Urothelium cell line (cell line): ENCODE data around the gene KCNF1.

Experiments used
- DNase-seq: peaks from one replicate; pipeline ENCODE4 v3.0.0; 2011; ENCODE audit warnings: low spot score, mixed read lengths
- FAIRE-seq: peaks from 2 replicates; lab custom pipeline; 2011; peaks lifted over from hg19 to GRCh38; lab: Jason Lieb, UNC

KCNF1 gene, protein sequence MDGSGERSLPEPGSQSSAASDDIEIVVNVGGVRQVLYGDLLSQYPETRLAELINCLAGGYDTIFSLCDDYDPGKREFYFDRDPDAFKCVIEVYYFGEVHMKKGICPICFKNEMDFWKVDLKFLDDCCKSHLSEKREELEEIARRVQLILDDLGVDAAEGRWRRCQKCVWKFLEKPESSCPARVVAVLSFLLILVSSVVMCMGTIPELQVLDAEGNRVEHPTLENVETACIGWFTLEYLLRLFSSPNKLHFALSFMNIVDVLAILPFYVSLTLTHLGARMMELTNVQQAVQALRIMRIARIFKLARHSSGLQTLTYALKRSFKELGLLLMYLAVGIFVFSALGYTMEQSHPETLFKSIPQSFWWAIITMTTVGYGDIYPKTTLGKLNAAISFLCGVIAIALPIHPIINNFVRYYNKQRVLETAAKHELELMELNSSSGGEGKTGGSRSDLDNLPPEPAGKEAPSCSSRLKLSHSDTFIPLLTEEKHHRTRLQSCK

DNA sequence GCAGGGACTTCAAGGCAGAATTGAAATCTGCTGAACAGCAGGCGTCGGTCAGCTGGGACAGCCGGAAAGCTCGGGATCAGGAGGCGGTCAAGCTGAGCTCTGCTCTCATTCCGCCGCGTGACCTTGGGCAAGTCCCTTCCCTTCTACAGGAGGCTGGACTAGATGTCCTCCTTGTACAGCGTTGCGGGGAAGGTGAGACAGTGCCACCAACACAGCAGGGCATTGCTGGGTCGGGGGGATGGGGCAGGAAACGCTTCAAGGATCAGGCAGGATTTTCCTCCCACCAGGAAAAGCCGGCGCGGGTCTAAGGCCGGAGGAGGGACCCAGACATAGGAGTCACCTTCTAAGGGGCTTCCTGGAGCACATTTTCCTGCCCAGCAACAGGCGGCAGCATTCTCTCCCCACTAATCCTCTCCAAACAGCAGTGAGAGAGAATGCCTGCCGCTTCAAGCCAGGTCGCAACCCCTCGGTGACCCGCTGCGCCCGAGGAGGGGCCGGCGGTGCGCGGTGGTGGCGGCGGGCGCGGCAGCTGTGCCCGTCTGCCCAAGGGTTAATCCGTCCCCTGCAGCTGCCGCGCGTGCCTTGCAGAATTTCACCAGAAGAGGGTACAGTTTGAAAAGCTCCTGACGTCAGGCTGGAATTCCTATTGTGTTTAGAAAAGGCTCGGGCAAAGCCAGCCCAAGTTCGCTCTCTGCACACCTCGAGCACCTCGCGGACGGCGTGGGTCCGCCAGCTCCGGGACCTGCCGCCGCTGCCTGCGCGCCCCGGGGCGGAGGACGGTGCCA, at the start of gene KCNF1:
Gene KCNF1 (plus strand): TSS at position 644 of the 785 bp plus-strand sequence. CDS start 493 bp downstream, outside the sequence.
- DNase-seq: peak; percentile 86
- peak; percentile 48 for FAIRE-seq

DNA sequence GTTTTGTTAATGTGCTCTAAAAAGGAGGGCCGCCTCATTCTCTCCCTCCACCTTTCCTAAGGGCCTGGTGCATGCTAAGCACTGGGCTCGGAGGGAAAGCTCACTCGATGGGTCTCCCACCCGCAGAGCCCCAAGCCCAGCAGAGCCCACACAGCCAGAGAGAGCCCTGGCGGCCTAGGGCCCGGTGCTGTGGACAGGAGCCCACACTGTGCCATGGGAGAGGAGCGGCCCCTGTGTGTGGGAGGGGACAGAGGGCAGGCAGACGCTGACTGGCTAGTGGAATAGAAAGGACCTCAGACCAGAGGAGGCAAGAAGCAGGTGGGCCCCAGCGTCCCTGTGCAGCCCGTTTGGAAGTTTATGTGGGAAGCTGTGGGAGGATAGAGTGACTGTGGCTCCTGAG, 49.4 kb upstream of the KCNF1 start:
- FAIRE-seq: no peak
- no peak for DNase-seq

DNA sequence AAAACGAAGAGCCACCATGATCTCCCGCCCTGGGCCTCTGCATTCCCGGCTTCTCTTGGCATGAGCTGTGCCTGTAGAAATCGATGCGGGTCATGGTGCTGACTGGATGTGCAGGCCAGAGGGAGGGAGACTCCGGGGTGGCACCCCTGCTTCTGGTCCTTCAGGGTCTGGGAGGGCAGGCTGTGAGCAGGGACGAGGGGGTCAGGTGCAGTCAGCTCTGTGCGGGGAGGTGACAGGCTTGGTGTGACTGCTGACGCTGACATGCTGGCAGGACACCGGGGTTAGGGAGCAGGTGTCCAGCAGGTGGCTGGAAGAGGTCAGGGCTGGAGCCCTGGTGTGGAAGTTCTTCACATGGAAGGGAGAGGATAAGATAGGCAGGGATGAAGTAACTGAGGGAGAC, 48.7 kb upstream of the KCNF1 start:
- no peak for DNase-seq

DNA sequence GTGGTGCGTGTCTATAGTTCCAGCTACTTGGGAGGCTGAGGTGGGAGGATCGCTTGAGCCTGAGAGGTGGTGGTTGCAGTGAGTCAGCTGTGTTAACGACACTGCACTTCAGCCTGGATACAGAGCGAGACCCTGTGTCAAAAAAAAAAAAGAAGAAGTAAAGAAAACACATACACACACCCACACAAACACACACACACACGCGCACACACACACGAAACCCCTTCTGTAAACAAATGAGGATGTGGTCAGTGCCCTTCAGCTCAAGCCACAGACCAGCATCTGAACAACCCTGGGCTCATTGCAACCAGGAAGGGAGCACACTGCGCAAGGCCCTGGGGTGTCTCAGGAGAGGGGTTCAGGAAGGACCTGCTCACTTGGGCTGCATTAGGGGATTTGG, 47.9 kb upstream of the KCNF1 start:
- FAIRE-seq (no peak), DNase-seq (no peak)

More for the DNA sequence above, 48.7 kb upstream of the KCNF1 start:
- no peak for FAIRE-seq

DNA sequence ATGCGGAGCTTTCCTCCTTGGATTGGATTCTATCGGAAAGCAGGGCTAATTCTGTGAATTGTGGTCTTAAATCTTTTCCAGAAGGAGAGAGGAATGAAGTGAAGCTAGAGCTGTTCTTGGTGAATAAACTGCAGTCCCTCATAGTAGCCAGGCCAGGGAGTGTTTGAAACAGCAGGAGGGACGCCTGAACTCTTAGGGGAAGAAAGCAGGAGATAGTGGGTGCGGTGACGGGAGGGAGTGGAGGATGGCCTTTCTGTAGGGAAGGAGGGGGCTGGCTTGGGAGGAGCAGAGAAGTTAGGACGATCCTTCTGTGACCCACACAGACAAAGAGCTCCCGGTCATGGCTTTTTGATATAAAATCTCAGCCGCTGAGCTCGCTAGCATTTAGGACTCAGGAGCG, 47.5 kb upstream of the KCNF1 start:
- FAIRE-seq (no peak), DNase-seq (no peak)

DNA sequence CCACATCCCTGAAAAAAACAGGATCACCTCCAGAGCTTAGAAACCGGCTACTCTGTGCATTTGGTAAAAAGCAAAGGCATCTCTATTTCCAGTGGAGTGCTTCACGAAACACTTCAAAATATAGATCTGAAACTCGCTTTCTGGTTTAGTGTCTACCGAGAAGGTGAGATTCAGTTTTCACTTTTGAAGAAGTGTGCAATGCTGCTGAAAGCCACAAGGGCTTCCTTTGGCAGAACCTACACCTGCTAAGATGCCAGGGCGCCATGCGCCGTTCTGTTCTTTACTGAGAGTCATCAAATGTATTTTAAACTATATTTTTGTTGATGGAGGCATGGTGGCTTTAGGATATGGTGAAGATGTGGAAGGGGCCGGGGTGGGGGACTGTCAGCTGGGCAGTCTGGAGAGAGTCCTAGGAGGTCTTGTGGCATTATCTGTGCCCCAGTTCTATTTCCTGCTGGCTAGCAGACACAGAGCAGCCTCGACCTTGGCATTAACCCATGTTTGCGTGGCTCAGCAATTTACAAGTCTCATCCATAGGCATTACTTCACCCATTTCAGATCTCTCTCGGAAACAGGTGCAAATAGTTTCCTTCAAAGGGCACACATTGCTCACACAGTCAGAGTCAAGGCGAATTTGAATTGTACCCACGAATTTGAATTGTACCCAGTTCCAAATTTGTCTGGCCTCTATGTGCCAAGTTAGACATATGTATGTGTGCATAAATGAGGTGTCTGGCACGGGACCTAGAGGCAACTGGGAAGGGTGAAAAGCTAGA, 46.7 kb upstream of the KCNF1 start:
- FAIRE-seq (no peak), DNase-seq (no peak)

DNA sequence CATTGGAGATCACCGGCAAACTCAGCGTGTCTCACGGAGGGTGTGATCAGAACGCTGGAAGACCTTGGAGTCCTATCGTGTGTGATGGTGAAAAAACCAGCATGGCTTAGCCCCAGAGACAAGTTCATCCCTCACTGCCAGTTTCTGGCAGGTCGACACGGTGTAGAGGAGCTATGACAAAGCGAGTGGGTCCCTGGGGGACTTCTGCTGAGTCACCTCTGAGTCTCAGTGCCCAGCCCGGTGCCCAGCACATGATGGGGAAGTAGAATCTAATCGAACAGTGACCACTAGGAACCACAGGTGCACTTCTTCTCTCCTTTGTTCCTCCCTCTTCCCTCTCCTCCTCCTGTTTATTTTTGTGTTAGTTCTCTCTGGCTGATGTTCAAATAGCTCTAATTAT, 45.9 kb upstream of the KCNF1 start:
- DNase-seq (no peak), FAIRE-seq (no peak)

DNA sequence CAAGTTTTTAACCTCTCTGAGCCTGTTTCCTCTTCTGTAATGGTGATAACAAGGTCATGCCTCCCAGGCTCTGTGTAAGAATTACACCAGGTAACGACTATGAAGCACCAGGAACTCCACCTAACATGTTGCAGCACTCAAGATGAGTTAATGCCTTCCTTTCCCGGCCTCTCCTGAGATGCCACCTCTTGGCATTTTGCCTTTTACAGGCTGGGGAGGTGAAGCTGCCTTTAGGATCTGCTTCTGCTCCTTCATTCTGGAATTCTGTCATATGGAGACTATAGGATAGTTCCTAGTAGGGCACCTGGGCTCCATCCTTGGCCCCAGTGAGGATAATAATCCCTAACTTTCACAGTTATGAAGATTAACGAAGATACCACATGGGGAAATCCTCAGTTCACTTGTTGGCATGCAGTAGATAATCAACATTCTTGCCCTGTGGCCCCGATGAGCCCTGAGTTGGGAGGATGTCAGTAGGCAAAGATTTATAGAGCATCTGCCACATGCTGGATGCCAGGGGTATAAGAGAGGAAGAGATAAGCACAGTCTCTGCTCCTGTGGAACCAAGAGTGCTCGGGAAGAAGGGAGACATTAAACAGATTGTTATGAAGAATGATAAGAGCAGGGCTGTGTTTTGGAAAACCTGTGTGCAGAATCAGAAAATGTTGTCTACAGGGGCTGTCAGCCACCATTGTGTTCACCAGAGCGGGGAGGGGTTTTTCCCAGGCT, 43.9 kb upstream of the KCNF1 start:
- no peak for FAIRE-seq

DNA sequence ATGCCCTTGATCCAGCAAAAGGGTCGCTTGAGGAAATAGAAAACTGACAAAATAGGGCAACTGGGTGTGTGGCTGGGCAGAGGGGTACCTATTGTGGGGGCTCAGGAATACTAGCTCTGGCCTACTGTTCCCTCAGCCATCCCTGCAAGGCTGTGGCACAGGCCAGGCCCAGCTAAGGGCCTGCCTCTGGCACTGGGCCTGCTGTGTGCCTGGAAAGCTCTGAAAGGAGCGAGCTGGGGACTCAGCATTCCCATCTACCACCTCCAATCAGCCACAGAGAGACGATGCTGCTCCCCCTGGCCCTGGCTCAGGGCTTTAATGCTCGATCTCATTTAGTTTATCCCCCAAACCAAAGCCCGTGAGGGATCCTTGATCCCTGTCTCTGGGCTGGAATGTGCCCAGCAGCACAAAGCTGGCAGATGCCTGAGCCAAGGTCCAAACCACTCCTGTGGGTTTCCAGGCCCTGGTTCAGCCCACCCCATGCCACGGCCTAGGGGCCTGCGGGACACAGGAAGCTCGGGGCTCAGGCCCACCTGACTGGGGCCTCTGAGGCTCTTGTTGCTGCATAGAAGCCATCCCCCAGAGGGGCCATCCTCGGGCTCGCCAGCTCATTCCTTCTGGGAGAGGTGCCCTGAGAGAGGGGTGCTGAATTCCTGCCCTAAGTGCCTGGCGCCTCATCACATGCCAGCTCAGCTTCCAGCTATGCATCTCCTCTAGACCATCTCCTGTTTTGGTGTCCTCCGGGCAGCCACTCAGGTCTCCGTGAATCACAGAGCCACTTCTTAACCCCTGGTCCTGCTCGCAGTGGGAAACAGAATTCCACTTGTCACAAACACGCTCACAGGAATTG, 43.0 kb upstream of the KCNF1 start:
- FAIRE-seq: no peak
- DNase-seq: peak; percentile 57

More for the DNA sequence above, 43.9 kb upstream of the KCNF1 start:
- DNase-seq: no peak

DNA sequence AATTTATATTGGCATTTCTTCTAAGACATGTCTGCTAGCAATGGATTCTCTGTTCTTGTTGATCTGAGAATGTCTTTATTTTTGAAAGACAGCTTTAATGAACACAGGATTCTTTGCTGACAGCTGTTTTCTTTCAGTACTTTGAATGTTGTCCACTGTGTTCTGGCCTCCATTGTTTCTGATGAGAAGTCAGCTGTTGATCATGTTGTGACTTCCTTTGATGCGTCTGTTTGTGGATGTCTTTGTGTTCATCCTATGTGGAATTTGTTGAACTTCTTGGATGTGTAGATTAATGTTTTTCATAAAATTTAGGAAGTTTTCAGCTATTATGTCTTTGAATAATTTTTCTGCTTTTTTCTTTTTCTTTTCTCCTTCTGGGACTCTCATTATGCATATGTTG, 39.8 kb upstream of the KCNF1 start:
- FAIRE-seq (no peak), DNase-seq (no peak)

DNA sequence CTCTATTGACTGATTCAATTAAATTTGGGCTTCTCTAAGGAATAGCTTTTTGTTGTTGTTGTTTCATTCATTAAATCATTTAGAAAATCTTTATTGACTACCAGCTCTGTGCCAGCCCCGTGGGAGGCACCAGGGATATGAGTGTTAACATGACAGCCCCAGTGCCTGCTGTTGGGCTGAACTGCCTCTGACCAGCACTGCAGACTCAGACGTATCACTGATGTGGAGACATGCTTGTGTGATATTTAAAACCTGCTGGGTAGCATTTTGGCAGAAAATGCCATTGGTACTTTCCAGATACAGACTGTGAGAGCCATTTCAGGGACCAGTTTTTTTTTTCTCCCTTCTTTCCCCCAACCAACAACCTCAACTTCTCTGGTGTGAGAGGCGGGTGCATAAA, 38.6 kb upstream of the KCNF1 start:
- FAIRE-seq (no peak), DNase-seq (no peak)

DNA sequence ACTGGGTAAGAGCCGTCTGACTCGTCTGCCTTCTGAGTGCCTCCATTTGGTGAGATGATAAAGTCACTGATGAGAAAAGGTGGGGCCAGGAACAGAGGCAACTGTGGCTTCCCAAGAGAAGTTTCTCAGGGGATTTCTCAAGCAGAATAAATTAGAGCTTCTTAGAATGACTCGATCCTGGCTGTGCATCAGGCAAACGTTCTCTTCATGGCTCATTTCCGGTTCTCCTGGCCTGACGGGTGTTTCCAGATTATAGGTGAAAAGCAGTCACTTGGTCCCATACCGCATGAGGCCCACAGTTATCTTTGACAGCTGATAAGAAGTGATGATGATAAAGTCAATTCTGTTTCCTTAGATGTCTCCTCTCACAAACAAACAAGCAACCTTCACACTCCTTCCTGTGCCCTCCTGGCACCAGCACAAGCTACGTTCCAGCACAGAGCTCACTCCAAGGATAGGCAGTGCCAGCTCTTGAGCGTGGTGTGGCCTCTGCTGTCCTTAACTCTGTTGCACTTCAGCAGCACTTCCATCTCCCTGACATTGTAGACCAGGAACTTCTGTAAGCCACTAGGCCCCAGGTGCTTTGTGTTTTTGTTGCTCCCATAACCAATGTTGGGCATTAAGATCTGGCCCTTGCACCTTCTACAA, 37.8 kb upstream of the KCNF1 start:
- no peak for DNase-seq
- FAIRE-seq: no peak

DNA sequence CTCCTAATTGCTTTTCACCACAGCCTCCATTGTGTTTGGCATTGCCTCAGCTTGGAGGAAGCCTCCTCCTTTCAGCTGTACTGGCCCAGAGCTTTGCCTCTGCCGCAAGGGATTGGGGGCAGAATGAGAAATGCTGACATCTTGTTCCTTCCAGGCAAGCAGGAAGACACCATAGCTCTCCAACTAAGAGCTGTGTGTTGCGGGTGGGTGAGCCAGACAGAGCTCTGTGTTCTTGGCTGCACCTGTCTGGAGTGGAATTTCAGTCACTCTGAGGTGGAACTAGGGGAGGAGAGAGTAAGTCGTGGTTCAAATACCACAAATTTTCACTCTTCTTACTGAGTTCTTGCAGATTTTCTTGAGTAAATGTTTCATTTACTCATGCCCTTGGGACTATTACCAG, 36.6 kb upstream of the KCNF1 start:
- FAIRE-seq: no peak

DNA sequence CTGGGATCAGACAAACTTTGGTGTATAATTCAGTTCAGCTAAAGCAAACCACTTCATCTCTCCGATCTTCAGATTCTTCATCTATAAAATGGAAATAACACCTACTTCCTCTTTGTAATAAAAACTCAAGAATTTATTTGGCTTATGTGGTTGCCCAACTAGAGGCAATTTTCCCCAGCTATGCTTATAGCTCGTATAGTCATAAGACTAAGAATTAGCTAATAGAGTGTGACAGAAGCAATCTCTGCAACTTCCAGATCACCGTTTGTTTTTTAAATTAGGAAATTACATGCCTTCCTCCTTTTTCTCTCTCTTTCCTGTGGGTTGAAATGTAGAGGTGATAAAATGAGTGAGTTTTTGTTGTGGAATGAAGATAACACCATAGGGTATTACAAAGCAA, 35.3 kb upstream of the KCNF1 start:
- FAIRE-seq (no peak), DNase-seq (no peak)

More for the DNA sequence above, 36.6 kb upstream of the KCNF1 start:
- no peak for DNase-seq

DNA sequence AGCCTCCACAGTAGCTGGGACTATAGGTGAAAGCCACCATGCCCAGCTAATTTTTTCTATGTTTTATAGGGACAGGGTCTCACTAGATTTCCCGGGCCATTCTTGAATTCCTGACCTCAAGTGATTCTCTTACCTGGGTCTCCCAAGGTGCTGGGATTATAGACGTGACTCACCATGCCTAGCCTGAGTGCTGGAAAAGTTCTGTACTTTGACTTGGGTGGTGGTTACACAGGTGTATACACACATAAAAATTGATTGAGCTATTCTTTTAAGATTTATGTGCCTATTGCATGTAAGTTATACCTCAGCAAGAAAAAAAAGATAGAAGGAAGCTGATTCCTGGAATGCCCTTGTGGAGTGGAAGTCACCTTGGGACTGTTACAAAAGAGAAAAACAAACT, 34.8 kb upstream of the KCNF1 start:
- DNase-seq: no peak
- FAIRE-seq: no peak

DNA sequence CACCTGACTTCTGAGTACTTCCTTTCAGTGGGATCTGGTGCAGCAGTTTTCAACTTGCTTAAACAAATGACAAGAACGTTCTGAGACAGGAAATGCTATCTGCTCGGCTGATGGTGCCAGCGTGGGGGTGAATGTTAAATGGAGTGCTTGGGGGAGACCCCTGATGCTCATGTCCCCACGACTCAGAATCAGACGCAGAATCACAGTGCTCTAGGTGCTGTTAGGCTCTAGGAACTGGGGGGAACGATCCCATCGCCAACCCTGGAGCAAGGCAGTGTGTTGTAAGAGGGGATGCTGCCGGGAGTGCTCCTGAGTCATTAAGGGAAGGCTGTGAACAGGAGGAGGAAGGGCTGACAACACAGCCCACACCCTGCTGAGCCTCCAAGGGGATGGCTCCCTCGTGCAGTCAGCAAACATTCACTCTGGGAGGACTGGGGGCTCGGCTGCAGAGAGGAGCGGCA, 34.1 kb upstream of the KCNF1 start:
- DNase-seq (no peak), FAIRE-seq (peak; percentile 20)

DNA sequence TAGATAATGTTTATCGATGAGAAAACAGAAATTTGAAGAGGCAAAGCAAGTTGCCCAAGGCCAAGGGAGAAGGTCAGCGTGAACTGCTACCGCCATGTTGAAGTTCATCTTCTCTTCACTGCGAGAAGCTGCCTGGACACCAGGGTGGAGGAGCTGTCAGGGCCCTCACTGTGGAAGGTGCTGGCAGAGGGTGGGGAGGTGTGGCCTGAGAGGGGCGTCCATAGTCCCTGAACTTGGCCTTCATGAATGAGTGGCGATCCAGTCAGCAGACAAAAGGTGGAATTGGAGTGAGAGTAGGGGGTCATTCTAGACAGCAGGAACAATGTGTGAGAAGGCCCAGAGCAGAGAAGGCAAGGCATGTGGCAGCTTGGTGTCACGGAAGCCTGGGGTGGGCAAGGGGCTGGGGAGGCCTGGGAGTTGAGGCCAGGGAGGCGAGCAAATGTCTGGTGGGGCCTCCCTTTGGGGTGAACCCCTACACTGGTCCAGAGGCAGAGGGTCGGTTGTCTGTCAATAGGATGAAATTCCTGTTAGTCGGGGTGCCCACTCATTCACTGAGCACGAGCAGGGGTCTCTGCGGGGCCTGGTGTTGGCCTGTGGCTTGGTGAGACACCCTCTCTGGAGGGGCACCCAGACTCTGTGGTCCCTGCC, 33.3 kb upstream of the KCNF1 start:
- no peak for DNase-seq
- no peak for FAIRE-seq

DNA sequence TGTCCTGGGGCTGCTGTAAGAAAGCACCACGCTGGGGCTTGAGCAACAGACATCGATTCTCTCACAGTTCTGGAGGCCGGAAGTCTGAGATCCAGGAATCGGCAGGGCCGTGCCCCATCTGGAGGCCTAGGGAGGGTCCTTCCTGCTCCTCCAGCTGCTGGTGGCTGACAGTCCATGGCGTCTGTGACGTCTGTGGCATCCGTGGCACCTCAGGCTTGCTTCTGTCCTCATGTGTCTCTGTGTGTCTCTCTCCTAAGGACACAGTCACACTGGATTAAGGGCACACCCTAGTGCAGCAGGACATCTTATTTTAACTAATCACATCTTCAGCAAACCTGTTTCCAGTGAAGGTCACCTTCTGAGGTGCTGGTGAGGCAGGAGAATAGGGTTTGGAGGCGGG, 32.6 kb upstream of the KCNF1 start:
- DNase-seq: no peak
- FAIRE-seq: no peak
